IMR-90 (cell line): ENCODE results near the gene PCNX2.
"Not testable (repeated sequence)": the region's sequence is repeated elsewhere in the genome, so short reads cannot be mapped to it uniquely, and the experiment has no call there.

Experiments
- BHLHE40 ChIP-seq: fragments of 150-350 bp; IDR thresholded peaks from 2 replicates; pipeline ENCODE4 v1.6.1; 2016; ENCODE audit warnings: mild to moderate bottlenecking, low read depth, low read length
- CEBPB ChIP-seq: IDR thresholded peaks from 2 replicates; pipeline ENCODE4 v1.6.1; 2012; ENCODE audit warnings: low read depth, low read length, improper control_type of control experiment
- FOS ChIP-seq: fragments of 150-350 bp; IDR thresholded peaks from 2 replicates; pipeline ENCODE4 v1.6.1; 2016; ENCODE audit warnings: low read depth, low read length
- MAZ ChIP-seq: IDR thresholded peaks from 2 replicates; pipeline ENCODE4 v1.6.1; 2012; ENCODE audit warnings: low read depth, mild to moderate bottlenecking, low read length, improper control_type of control experiment, moderate library complexity, borderline replicate concordance
- POLR2A ChIP-seq: IDR thresholded peaks from 2 replicates; pipeline ENCODE4 v1.6.1; 2012; ENCODE audit warnings: mild to moderate bottlenecking, low read depth, low read length
- RAD21 ChIP-seq: IDR thresholded peaks from 2 replicates; pipeline ENCODE4 v1.6.1; 2012; ENCODE audit warnings: low read length, improper control_type of control experiment
- SMC3 ChIP-seq: fragments of 150-350 bp; IDR thresholded peaks from 2 replicates; pipeline ENCODE4 v1.6.1; 2016; ENCODE audit warnings: low read depth, mild to moderate bottlenecking, antibody characterized with exemption, low read length, moderate library complexity
- USF2 ChIP-seq: fragments of 150-350 bp; IDR thresholded peaks from 2 replicates; pipeline ENCODE4 v1.6.1; 2017; ENCODE audit warnings: mild to moderate bottlenecking, antibody characterized with exemption, low read length, low read depth
- TF ChIP-seq, protein P1 (sequence below): conservative IDR thresholded peaks from 2 replicates; pipeline ENCODE4 v1.5.1; 2012; ENCODE audit warnings: mild to moderate bottlenecking, low read depth, low read length, improper control_type of control experiment

DNA sequence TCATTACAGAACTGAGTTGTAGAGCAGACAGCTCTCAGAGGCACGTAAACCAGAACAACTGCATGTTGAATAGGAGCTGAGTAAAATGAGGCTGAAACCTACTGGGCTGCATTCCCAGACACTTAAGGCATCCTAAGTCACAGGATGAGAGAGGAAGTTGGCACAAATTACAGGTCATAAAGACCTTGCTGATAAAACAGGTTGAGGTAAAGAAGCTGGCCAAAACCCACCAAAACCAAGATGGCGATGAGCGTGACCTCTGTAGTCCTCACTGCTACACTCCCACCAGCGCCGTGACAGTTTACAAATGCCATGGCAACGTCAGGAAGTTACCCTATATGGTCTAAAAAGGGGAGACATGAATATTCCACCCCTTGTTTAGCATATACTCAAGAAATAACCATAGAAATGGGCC, 187.8 kb downstream of the PCNX2 start:
- TF ChIP-seq, protein P1, sequence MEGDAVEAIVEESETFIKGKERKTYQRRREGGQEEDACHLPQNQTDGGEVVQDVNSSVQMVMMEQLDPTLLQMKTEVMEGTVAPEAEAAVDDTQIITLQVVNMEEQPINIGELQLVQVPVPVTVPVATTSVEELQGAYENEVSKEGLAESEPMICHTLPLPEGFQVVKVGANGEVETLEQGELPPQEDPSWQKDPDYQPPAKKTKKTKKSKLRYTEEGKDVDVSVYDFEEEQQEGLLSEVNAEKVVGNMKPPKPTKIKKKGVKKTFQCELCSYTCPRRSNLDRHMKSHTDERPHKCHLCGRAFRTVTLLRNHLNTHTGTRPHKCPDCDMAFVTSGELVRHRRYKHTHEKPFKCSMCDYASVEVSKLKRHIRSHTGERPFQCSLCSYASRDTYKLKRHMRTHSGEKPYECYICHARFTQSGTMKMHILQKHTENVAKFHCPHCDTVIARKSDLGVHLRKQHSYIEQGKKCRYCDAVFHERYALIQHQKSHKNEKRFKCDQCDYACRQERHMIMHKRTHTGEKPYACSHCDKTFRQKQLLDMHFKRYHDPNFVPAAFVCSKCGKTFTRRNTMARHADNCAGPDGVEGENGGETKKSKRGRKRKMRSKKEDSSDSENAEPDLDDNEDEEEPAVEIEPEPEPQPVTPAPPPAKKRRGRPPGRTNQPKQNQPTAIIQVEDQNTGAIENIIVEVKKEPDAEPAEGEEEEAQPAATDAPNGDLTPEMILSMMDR, result not testable (repeated sequence)
- TF ChIP-seq CEBPB, SMC3, MAZ, POLR2A, RAD21, USF2, FOS, BHLHE40: not testable (repeated sequence)
